Fibroblast of lung (primary cell): ENCODE results near the gene AP3S1.

Experiments
- CTCF ChIP-seq, 2 donors: IDR thresholded peaks in 1 of 2; conservative IDR thresholded peaks in 1 of 2; 1 replicate in 1 of 2; 2 replicates in 1 of 2; pipeline ENCODE4 v1.5.1; 2011 to 2012; ENCODE audit warnings: low read length in 2 of 2, control low read depth in 1 of 2, inconsistent platforms in 1 of 2, low read depth in 1 of 2, mild to moderate bottlenecking in 1 of 2
- EZH2 ChIP-seq: IDR thresholded peaks from 2 replicates; pipeline ENCODE4 v1.5.1; 2012; ENCODE audit warnings: low read length, control low read depth, mild to moderate bottlenecking; ENCODE audit errors: missing control alignments

- TF ChIP-seq CTCF (conservative IDR thresholded peaks at IDR 0.05 in 1 of 2, IDR thresholded peaks at IDR 0.05 in 1 of 2; ENCODE audit: low read depth in 1 of 2, low read length in 2 of 2) (no peak), EZH2 (no peak)
These were observed 115.2 kb downstream of the AP3S1 start for GRCh38 chr5:115956957-115957356.
